ENCODE data around the gene SLC25A13. TPM values are rescaled to one million over a fixed set of nuclear protein-coding genes. Genes with fewer than 3 reads are reported as not detected.

Gene SLC25A13
- total and polyA plus RNA-seq, 9 of the 15 experiments (the other 6 are each of a cell fraction or from before 2014, with no cell fraction given) = 21.4 to 80.2 (median 58.7) TPM

DNA sequence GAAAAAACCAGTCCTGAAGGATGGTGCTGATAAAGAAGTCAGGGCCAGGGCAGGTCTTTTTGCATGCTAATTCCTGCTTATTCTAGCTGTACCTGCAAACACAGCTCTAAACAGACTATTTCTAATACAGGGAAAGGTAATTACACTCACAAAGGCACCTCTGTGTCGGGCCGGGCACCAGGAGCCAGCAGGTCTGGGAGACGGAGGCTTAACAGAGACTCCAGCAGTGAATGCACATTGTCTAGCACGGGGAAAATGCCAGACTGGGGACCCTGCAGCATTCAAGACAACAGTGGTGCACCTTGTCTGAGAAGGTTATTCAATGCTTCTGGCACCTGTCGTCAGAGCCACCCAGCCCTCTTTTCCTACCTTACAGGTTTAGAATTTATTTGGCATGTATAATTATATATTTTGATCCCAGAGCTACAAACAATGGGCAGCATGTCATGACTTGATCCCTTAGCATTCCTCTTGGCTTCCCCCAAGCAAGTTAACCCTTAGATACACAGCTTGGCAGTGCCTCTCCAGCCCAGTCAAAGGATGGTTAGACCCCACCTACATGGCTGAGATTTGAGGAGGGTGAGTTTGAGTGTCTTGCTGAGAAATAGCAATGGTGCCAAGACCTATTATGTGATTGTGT is 185.2 kb downstream of the SLC25A13 start:
- 92% methylated on average over 5 of the region's 5 CpGs for WGBS (ENCODE audit: insufficient coverage, low coverage, missing lambda C conversion rate)
- in situ Hi-C loops (cut with MboI) (no loop called here), intact Hi-C loops (cut with micrococcal nuclease) (no loop called here)
- no peak overlapping the region for H3K4me2 ChIP-seq (ENCODE audit: insufficient read depth, low read length)
- ChIA-PET CTCF (ENCODE audit: low intra/inter-chr PET ratio) (no interaction called here), POLR2A (interaction anchor here (1.3 kb wide), 1 partner anchor 34 kb away, joined by 3 read pairs; no protein-coding TSS in a partner anchor)
- H3K9me1 ChIP-seq (ENCODE audit: control insufficient read depth, insufficient read depth, low read length) = no peaks in the 10 kb centered on the region
- FAIRE-seq (no peak), ATAC-seq (no peak), DNase-seq (ENCODE audit: extremely low read depth in 1 of 4, low spot score in 3 of 4) (no peak)
- peaks cover 16% of the 10 kb centered on the region; the same call in 1 of the 3 replicates for H3K36me3 ChIP-seq (ENCODE audit: control insufficient read depth, insufficient read depth, low read length)
- H3K79me2 ChIP-seq (ENCODE audit: control insufficient read depth, insufficient read depth, low read length) = no peaks in the 10 kb centered on the region
- H3K4me1 ChIP-seq (replicated peaks in 1 of 2; ENCODE audit: control insufficient read depth in 2 of 2, insufficient read depth in 2 of 2, low read length in 2 of 2) = no peaks in the 10 kb centered on the region
- no TSS peak for BruUV-seq (replicated peaks)
- H2AFZ ChIP-seq (ENCODE audit: low read depth, low read length) = no peak overlapping the region
- no peak overlapping the region for H3K4me3 ChIP-seq
- no peak for TF ChIP-seq ZNF316 (IDR thresholded peaks at IDR 0.05)
- no peak for TF ChIP-seq CBX2 (IDR thresholded peaks at IDR 0.05; ENCODE audit: insufficient read depth, low read length, poor library complexity, severe bottlenecking)
- TF ChIP-seq TCF3 (CRISPR knock-in tag; IDR thresholded peaks at IDR 0.05) = no peak
- no peak overlapping the region for H3K9ac ChIP-seq (ENCODE audit: insufficient read depth in 1 of 2, low read depth in 2 of 2, low read length in 2 of 2)
- H3K9me3 ChIP-seq (replicated peaks; ENCODE audit: control insufficient read depth, insufficient read depth, low read depth, low read length) = no peaks in the 10 kb centered on the region
- no peak overlapping the region for H3K27ac ChIP-seq (ENCODE audit: extremely low read depth, low read depth, low read length)
- H4K20me1 ChIP-seq (replicated peaks; ENCODE audit: control insufficient read depth, insufficient read depth, low read length) = no peaks in the 10 kb centered on the region
- no peaks in the 10 kb centered on the region for H3K27me3 ChIP-seq (ENCODE audit: control insufficient read depth in 2 of 2, insufficient read depth in 2 of 2, low read length in 2 of 2)

DNA sequence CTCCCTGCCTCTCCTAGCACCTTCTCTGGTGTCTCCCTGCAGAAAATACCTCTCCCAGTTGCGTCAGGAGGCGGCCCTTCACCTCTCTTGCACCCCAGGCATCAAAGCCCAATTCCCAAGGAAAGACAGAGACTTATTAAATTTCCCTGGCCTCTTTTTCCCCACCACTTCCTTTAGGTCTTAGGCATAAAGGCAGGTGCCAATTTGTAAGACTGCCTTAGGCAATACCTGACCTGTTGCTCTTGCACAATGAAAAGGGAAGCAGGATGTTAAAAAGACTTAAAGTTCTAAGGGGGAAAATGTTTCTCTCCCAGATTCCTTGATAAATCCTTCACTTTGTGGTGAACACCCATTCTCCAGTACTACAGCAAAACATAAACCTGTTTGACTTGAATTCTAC is 186.7 kb downstream of the SLC25A13 start:
- no peak for FAIRE-seq
- CTCF ChIA-PET (ENCODE audit: low intra/inter-chr PET ratio) = no interaction called here
- no peaks in the 10 kb centered on the region for H4K20me1 ChIP-seq (replicated peaks; ENCODE audit: control insufficient read depth, insufficient read depth, low read length)
- TF ChIP-seq EP400 (IDR thresholded peaks at IDR 0.05) = no peak
- TF ChIP-seq ZNF75A (CRISPR knock-in tag; IDR thresholded peaks at IDR 0.05) = no peak
- TF ChIP-seq ZFP91 (CRISPR knock-in tag; IDR thresholded peaks at IDR 0.05) = no peak
- no peak for TF ChIP-seq NFRKB (IDR thresholded peaks at IDR 0.05; ENCODE audit: low read depth)
- TF ChIP-seq DLX4 (CRISPR knock-in tag; IDR thresholded peaks at IDR 0.05) = no peak
- no peak for TF ChIP-seq ZNF263 (CRISPR knock-in tag; IDR thresholded peaks at IDR 0.05; ENCODE audit: borderline replicate concordance)
- no peak for TF ChIP-seq MLLT1 (IDR thresholded peaks at IDR 0.05)
- no peak for TF ChIP-seq TBL1XR1 (IDR thresholded peaks at IDR 0.05; ENCODE audit: low read length in 2 of 2)

More for the DNA sequence above, 186.7 kb downstream of the SLC25A13 start:
- Histone ChIP-seq H2AFZ (ENCODE audit: low read depth, low read length) (no peak overlapping the region), H3K9me3 (replicated peaks; ENCODE audit: control insufficient read depth, insufficient read depth, low read depth, low read length) (no peaks in the 10 kb centered on the region), H3K79me2 (ENCODE audit: control insufficient read depth, insufficient read depth, low read length) (no peaks in the 10 kb centered on the region), H3K9ac (ENCODE audit: insufficient read depth in 1 of 2, low read depth in 2 of 2, low read length in 2 of 2) (no peak overlapping the region), H3K4me1 (replicated peaks in 1 of 2; ENCODE audit: control insufficient read depth in 2 of 2, insufficient read depth in 2 of 2, low read length in 2 of 2) (no peaks in the 10 kb centered on the region), H3K36me3 (ENCODE audit: control insufficient read depth, insufficient read depth, low read length) (peaks cover 21% of the 10 kb centered on the region; the same call in 1 of the 3 replicates), H3K27ac (ENCODE audit: extremely low read depth, low read depth, low read length) (no peak overlapping the region), H3K9me1 (ENCODE audit: control insufficient read depth, insufficient read depth, low read length) (no peaks in the 10 kb centered on the region), H3K4me3 (no peak overlapping the region), H3K4me2 (ENCODE audit: insufficient read depth, low read length) (no peak overlapping the region), H3K27me3 (ENCODE audit: control insufficient read depth in 2 of 2, insufficient read depth in 2 of 2, low read length in 2 of 2) (no peaks in the 10 kb centered on the region)
- intact Hi-C loops (cut with micrococcal nuclease) = no loop called here
- 95% methylated on average over 2 of the region's 2 CpGs for WGBS (ENCODE audit: insufficient coverage, low coverage, missing lambda C conversion rate)
- no TSS peak for BruUV-seq (replicated peaks)
- POLR2A ChIA-PET = no interaction called here
- ATAC-seq = no peak
- in situ Hi-C loops (cut with MboI) = no loop called here
- no peak for DNase-seq (ENCODE audit: extremely low read depth in 1 of 4, low spot score in 3 of 4)

All from K562 (cell line).